ENCODE results near the gene FBXL5.

Gene FBXL5

DNA sequence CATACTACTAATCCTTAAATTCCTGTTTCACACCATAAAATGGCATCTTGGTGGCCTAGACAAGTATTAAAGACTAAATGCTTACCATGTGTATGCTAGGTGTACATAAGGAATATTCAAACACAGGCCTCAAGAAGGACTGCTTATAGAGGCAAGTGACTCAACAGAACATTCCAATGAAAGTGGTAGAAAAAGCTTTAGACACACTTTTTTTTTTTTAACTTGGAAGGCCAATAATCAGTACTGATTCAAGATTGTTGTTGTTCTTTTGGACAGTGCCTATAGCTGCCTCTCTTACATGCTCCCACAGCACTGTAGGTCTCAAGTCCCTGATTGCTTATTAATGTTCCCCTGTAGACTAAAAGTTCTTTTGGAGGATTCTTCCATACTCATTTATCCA lies 77.6 kb downstream of the FBXL5 start:
- DNase-seq (ENCODE audit: extremely low spot score, insufficient read length, low read depth) (no peak), FAIRE-seq (no peak)

DNA sequence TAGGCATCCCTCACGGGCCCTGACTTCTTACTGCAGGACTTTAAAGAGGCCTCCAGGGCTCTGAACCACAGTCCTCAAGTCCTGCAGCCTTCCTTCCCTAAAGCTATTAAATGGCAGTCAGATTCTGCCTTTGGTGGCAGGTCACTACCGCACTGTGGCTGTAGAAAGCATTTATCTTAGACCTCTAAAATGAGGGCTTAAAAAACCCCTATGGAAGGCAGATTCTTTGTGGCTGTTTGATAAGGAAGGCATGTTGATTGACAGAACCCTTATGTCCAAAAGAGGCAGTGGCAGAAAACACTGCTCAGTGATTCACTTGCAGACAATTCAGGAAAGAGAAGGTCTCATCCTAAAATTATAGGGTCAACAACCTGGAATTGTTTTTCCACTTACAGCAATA lies 79.2 kb downstream of the FBXL5 start:
- no peak for DNase-seq (ENCODE audit: extremely low spot score, insufficient read length, low read depth)
- no peak for FAIRE-seq

DNA sequence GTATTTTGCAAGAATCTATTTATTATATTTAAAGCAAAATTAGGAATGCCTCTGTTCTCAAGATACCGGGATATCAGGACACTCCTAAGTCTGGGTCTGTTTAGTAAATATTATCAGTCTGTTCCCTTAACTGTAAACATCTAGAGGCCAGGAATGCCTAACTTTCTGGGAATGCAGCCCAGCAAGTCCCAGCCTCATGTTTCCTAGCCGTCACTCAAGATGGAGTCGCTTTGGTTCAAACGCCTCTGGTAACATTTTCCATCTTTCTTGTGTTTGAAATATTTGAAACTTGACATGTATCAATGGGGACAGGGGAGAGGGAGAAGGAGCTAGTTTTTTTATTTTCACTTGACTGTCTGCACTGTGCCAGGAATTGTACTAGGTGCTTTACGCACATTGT lies 85.4 kb downstream of the FBXL5 start:
- FAIRE-seq (no peak), DNase-seq (ENCODE audit: extremely low spot score, insufficient read length, low read depth) (no peak)

DNA sequence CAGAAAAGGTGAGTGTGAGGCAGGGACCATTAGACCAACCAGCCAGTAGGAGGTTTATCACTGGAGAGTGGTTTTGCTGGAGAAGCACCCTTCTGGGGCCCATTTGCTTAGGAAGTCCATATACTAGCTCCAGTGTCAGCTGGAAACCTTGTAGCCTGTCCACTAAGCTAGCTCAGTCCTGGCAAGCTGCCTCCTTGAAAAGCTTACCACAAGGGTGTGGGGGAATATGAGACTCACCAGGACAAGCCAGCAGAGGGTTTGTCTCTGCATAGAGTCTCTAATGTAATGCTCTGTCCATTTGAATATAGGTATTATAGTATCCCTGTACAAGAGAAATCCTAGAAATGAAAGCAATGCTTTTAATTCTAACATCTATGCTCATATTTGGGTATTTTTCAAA lies 86.3 kb downstream of the FBXL5 start:
- no peak for DNase-seq (ENCODE audit: extremely low spot score, insufficient read length, low read depth)
- no peak for FAIRE-seq

DNA sequence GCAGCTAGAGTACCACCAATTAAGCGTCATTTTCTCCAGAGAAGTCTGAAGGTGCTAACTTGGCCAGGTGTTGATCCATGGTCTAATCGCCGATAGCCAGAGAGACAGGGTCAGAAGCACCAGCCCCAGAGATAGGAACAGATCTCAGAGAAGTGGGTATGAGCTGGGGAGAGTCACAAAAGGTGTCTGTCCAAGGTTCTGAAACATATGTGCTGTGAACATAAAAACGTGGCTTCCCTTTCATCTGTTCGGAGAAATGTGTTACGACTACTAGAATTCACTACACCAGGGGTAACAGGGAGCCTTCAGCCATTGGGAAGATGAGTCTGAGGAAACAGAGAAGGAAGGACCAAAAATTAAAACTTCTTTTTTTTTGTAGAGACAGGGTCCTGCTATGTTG lies 91.3 kb downstream of the FBXL5 start:
- FAIRE-seq (no peak), DNase-seq (ENCODE audit: extremely low spot score, insufficient read length, low read depth) (no peak)

DNA sequence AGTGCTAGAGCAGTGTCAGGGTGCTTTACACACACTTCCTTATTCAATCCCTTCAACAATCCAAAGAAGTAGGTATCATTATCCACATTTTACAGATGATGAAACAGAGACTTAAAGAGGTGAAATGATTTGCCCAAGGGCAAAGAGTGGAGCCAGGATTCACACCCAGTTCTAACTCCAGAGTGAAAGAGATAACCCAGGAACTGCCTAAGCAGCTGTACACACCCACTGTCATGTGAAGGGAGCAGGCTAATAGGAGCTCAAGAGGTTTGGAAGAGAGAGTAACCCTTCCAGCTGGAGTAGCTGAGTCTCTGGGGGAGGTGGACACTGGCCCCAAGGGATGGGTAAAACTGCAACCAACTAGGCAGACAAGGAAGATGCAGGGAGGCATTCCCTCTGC lies 92.5 kb downstream of the FBXL5 start:
- DNase-seq (ENCODE audit: extremely low spot score, insufficient read length, low read depth) = no peak
- no peak for FAIRE-seq

DNA sequence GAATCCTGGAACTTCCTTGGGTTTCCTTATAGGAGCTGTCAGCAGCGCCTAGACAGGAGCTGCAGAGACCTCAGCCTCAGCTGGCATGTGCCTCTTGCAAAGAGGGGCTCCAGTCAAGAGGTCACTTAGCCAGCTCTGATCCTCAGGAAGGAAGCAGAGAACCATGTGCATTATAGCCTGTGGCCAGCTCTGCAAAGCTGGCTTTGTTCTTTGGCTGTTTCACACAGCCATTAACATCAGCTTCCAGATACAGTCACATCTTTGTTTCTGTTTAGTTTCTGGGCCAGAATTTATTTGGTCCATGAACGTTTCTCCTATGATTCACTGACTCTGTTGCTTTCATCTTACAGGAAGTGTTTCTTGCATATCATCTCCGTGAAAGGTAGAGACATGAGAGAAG lies 93.0 kb downstream of the FBXL5 start:
- FAIRE-seq (no peak), DNase-seq (ENCODE audit: extremely low spot score, insufficient read length, low read depth) (no peak)

DNA sequence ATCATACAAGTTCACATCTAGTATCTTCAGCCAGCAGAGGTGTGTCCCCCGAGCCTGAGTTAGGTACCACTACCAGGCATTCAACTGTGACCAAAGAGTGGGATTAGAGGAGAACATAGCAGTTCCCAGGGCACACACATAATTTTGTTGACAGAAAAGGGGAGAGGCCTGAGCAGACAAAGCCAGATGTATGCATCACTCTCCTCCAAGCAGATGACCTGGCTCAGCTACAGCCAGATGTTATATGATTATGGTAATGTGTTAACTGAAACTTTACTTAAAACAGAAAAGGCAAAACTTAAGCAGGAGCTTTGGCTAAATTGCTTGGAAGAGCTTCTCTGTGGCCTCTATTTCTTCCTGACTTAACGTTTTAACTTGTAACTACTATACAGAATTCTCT lies 96.6 kb downstream of the FBXL5 start:
- DNase-seq (ENCODE audit: extremely low spot score, insufficient read length, low read depth) = no peak
- FAIRE-seq = no peak

DNA sequence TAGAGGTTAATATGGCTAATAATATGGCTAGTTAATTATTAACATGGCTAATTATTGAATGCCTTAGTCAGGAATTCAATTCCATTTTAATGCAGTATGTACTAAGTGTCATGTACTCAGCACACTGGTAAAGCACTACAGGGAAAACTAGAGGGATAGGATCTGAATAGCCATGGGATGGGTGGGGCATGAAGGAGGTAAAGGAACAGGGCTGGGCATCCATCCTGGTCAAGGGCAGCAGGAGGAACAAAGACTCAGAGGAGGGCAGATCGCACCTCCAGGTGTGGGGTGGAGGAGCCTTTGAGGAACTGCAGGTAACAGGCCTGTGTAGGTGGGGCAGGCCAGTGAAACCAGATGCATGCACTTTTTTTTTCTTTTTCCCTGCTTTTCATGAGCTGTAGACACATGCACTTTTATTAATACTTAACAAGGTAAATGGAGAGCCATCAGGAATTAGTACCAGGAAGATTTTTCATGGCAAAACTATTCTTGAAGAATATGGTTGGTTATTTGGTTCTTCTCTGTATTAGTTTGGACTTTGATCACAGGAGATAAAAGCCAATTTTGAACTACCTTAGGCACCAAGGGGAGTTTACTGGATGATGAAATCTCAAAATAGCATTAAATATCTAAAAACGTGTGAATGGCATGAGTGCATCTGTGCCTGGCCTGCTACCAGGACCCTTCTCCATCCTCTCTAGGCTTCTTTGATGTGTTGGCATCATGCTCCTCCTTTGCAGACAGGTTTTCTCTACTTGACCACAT lies 97.2 kb downstream of the FBXL5 start:
- no peak for FAIRE-seq

DNA sequence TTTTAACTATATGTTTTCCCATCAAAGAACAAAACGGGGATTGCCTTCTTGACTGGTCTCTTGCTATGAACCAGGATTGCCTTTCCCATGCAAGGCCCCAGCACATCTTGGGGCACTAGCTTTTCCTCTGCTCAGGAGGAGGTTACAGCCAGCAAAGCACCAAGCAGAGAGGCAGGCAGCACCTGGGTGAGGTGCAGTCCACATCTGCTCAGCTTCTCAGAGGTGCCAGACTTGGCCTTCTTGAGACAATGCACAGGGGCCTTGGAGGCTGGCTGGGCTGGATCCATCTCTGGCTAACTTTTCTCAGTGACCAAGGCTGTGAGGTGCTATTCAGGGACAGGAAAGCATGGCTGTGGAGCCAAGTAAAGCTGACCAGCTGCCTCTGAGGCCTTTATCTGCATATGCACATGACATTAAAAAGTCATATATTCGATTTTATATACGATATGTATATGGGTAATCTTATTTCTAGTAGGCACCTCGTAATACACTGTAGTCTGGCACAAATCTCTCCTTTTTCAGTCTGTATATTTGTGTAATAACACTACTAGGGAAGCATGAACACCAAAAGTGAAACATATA lies 98.6 kb downstream of the FBXL5 start:
- FAIRE-seq = no peak
- DNase-seq (ENCODE audit: extremely low spot score, insufficient read length, low read depth) = no peak

More for the DNA sequence above, 97.2 kb downstream of the FBXL5 start:
- DNase-seq (ENCODE audit: extremely low spot score, insufficient read length, low read depth) = no peak

Measured in GM18507 (cell line).